ENCODE data around the gene CDYL2. TPM values are rescaled to one million over a fixed set of nuclear protein-coding genes. Genes with fewer than 3 reads are reported as not detected.

Gene CDYL2
- polyA plus RNA-seq, 3 donors: 6.5 to 7.6 (median 6.7) TPM

DNA sequence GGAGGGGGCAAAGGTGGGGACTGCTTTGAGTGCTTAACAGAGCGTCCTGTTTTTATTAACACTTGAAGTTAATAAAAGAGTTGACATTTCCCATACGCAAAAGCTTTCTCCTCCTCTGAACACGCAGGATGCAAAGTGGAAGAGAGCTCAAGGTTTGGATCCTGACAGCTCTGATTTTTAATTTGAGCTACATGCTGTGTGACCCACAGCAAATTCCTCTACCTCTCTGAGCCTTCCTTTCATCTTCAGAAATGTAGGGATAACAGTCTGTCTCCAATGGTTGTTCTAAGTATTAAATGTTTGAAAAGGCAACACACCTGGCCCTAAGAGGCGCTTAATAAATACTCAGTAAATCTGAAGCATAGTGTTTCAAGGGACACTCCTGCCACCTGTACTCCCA, 93.0 kb downstream of the CDYL2 start:
- no peak for DNase-seq (ENCODE audit: low read depth in 3 of 3, low spot score in 2 of 3)

DNA sequence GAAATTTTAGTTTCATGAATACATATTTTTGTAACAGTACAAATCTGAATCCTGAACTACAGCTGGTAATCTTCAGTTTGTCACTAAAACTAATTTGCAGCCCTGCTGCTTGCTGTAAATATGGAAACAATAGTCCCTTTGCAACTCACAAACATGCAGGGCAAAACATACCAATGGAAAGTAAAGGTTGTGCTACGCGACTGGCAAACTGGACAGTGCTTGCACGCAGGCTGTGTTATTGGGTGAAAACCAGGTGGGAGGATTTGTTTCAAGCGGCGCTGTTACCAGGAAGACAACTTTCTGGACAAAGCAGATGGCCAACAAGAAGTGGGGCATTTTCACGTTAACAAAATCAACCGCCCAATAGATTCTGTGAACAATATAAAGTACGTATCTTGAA, 93.5 kb downstream of the CDYL2 start:
- DNase-seq (ENCODE audit: low read depth in 3 of 3, low spot score in 2 of 3): no peak

DNA sequence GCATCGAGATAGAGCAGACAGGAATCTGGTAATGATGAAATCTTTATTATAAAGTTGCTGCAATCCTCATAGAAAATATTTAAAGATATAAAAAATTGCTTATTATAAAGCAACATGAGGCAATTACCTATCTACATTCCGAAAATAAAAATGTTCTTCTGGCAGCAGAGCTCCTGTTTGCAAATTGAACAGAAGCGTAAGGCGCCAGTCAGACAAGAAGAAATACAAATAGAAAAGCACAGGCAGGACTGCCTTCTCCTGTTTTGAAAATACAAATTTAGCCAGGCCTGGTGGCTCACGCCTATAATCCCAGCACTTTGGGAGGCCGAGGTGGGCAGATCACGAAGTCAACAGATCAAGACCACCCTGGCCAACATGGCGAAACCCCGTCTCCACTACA, 95.6 kb downstream of the CDYL2 start:
- DNase-seq (ENCODE audit: low read depth in 3 of 3, low spot score in 2 of 3): no peak

DNA sequence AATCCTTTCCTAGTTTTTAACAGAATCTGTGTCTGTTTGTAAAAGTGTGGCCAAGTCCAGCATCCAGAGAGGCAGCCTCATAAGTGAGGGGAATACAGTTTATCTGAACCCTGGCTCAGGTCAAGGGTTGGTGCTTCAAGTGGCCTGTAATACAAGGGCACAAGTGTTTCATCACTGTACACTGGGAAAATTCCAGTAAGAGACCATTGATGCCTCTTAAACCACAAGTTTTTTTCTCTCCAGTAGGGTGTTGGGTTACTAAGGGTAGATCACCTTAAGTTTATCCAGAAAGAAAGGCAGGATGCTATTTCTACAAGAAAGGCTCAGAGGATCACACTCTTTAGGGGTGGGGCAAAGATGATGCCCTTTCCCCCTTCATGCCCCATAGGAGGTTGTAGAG, 96.7 kb downstream of the CDYL2 start:
- DNase-seq (ENCODE audit: low read depth in 3 of 3, low spot score in 2 of 3): no peak

DNA sequence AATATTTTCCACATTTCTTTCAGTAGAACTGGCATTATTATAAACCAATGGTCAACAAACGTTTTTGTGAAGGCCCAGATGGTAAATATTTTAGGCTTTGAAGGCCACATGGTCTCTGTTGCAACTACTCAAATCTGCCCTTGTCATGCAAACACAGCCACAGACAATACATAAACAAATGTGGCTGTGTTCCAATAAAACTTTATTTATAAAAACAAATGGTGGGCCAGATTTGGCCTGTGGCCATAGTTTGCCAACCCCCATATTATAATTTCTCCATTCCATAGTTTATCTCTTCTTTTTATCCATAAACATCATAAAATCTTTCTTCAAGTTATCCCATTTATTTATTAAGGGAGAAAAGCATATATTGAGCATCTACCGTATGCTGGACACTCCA, 98.8 kb downstream of the CDYL2 start:
- no peak for DNase-seq (ENCODE audit: low read depth in 3 of 3, low spot score in 2 of 3)

DNA sequence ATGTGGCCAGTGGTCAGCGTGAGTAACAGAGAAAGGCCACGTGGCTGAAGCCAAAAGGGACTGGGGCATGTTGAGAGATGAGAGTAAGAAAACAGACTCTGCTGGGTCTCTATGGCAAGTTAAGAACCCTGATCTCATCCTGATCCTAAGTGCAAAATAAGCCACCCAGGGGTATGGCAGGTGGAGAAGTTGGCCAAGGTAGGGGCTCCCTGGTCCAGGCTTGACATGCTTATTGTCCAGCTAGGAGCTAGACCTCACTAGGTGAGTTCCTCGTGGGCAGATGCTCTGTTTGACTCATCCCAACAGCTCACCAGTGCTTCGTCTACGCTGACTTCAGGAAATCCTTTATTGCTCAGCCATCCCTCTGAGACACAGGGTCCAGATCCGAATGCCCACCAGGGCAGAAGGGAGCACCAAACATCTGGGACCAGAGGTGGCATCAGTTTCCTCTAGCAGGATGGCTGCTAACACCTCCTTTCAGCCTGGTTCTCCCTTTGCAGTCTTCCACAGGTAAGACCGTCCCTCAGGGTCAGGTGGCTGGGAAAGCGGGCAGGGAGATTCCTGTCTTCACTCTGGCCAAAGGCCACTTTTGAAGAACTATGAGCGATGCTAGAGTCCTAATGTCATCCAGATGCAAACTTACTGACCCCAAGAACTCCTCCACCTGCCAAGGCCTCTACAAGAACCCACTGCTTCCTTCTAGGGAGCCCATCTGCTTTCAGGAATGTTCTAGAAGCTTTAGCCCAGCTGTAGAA, 99.5 kb downstream of the CDYL2 start:
- no peak for DNase-seq (ENCODE audit: low read depth in 3 of 3, low spot score in 2 of 3)

DNA sequence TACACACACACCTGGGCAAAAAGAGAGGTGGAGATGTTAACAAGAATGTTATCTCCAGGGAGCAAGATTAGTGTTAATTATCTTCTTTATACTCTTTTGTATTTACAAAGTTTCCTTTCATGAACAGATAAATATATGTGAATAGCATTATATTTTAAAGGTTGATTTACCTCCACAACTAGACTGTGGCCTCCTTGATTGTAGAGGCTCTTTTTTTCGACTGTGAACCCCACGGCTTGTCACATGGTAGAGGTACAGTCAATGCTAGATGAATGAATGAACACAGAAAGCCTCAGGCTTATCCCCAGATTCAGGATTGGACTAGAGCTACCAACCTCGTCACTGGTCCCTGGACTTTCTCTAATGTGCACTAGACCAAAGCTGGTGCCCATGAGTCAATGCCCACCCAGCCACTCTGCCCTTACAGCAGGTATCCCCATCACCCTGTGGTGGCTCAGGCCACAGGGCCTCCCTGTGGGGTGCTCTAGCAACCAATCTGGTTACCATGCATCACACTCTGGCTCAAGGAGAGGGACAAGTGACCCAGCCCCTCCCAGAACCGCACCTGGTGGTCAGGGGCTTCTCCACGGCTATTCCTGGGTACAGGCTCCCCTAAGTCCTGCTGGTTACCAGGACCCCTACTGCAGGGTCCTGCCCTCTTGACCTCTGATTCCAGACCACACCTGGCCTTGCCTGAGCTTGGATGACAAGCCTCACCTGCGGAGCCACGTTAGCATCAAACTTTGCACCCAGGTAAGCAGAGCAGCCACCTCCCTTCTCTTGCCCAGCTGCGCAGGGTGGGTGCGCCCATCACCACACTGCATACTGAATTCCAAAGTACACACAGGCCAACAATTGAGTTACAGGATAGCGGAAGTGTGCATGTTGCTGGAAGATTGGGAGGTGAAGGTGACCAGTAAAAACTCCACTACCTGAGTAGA, 101.0 kb downstream of the CDYL2 start:
- no peak for DNase-seq (ENCODE audit: low read depth in 3 of 3, low spot score in 2 of 3)

DNA sequence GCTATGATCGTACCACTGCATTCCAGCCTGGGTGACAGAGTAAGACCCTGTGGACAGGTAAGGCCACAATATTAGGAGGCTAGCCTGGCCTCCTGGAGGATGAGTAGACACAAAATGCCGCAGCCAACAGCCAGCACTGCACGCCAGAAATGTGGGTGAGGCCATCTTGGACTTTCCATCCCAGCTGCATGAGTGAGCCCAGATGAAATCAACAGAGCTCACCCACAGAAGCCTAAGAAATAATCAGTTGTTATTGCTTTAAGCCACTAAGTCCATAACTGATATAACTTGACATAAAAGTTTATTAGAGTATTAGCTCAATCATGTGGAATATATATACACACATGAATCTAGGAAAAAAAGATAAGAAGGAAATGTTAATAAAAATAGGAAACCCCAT, 101.7 kb downstream of the CDYL2 start:
- no peak for DNase-seq (ENCODE audit: low read depth in 3 of 3, low spot score in 2 of 3)

DNA sequence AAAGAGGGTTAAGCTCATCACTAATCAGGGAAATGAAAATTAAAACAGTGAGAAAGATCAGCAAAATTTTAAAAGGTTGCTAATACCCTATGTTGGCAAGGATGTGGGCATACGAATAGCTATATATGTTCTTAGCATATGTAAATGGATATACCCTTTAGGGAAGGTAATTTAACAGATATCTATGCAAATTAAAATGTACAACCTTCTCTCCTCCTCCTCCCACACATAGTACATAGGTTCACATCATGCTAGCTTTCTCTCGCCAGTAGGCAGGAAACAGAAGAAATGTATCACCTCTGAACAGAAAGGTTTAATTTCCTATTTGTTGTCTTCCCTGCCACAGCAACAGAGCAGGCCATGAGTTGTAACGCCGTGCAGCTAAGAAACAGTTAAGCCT, 103.8 kb downstream of the CDYL2 start:
- DNase-seq (ENCODE audit: low read depth in 3 of 3, low spot score in 2 of 3): no peak

DNA sequence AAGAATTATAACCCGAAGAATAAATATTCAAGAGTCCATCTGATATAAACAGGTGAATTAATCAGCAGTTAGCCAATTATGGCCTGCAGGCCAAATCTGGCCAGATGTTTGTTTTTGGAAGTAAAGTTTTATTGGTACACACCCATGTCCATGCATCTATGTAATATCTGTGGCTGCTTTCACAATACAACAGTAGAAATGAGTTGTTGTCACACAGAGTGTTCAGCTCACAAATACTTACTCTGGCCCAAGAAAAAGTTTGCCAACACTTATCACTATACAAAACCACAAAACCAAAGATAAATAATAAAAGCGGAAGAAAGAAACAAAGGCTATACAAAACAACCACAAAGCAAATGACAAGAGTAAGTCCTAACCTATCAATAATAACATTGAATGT, 109.4 kb downstream of the CDYL2 start:
- DNase-seq (ENCODE audit: low read depth in 3 of 3, low spot score in 2 of 3): no peak

DNA sequence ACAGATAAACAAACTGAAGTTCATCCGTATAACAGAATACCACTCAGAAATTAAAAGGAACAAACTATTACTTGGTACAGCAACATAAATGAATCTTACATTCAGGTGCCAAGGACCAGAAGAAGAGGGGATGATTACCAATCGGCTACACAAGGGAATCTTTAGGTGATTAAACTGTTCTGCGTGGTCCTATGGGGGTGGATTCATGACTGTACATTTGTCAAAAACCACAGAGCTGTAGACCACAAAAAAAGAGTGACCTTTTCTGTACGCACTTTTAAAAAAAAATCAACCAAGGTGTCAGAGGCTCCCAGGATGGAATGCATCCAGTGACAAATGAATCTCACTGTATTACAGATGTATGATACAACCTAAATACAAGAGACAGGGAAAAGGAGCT, 110.8 kb downstream of the CDYL2 start:
- no peak for DNase-seq (ENCODE audit: low read depth in 3 of 3, low spot score in 2 of 3)

DNA sequence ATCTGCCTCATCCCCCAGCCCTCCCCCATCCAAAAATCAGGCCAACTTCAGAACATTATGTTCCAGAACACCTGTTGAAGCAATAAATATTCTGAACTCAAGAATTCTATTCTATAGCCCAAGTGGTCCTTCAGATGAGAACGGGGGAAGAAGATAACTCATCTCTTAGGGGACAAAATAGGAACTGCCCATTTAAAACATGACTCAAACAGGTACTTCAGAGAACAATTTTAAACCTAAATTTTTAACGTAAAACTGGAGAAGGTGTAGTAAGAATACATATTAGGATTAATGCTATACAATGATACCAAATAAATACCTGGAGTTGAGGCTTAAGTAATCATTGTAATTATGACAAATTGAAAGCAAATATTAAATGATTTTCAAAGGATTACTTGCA, 112.1 kb downstream of the CDYL2 start:
- DNase-seq (ENCODE audit: low read depth in 3 of 3, low spot score in 2 of 3): no peak

DNA sequence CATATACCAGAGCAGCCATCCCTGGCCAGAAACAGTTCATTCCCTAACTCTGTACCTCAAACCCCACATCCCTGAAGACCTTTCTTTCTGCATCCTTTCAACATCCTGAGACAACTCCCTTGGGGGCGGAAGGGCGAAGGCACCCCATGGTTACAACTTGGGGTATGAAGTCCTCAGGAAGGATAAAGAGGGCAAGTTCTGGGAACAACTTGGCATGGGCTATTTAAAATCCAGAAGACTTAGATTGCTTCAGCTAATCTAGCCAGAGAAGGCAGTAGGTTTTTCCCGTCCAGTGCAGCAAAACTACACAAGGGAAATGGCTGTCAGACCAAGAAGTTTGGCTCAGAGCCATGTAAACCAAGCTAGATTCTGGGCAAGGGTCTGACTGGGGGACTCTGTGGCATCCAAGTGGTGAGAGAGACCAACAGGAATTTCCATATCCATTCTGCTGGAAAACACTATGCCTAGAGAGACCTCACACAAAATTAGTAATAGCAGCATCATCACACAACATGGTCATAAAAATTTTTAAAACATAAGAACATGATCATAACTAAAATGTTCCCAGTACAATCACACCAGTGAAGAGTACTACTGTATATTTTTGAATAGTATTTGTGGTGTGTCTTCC, 113.2 kb downstream of the CDYL2 start:
- DNase-seq (ENCODE audit: low read depth in 3 of 3, low spot score in 2 of 3): no peak

DNA sequence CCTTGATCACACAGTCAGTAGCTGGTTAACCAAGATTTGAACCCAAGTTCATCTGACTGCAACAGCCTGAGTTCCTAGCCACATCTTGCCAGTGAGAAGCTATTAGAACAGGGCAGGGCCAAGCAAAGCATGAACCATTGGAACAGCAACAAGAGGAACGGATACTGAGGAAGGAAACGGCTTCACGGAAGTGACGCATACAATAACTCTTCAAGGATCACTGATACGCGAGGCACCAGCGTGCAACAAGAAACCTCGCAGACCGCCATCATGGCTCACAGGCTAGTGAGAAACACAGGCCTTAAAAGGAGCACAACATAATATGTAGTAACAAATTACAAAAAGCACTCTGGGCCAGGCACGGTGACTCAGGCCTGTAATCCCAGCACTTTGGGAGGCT, 114.9 kb downstream of the CDYL2 start:
- no peak for DNase-seq (ENCODE audit: low read depth in 3 of 3, low spot score in 2 of 3)

DNA sequence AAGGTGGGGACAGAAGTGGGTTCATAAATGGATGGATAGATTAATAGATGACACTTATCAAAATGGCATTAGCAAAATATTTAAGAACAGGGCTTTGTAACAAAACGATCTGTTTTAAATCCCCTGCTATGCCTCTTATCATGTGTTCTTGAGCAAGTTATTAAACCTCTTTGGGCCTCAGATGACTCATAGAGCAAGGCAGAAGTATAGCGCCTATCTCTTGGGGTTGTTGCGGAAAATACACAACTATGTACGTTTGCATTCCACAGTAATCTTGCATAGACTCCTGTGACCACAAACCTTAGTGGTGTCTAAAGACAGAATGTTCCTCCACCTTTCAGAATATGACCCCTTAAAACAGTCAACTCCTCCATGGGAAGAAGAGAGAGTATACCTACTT, 116.8 kb downstream of the CDYL2 start:
- DNase-seq (ENCODE audit: low read depth in 3 of 3, low spot score in 2 of 3): no peak

DNA sequence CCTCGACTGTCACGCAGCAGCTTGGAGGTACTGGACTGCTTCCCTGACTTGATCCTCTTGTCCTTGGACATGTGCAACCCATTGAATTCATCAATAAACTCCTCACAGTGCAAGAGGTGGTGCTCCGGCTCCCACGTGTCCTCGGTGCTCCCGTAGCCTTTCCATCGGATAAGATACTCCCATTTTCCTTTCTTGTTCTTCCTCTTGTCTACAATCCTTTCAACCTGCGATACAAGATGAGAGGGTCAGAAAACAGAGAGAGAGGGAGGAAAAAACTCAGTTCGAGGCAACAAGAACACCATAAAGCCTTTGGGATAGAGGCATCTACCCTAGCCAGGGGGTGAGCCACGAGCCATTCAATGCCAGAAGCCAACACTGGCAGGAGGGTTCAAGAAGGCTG, 119.5 kb downstream of the CDYL2 start:
- DNase-seq (ENCODE audit: low read depth in 3 of 3, low spot score in 2 of 3): no peak

DNA sequence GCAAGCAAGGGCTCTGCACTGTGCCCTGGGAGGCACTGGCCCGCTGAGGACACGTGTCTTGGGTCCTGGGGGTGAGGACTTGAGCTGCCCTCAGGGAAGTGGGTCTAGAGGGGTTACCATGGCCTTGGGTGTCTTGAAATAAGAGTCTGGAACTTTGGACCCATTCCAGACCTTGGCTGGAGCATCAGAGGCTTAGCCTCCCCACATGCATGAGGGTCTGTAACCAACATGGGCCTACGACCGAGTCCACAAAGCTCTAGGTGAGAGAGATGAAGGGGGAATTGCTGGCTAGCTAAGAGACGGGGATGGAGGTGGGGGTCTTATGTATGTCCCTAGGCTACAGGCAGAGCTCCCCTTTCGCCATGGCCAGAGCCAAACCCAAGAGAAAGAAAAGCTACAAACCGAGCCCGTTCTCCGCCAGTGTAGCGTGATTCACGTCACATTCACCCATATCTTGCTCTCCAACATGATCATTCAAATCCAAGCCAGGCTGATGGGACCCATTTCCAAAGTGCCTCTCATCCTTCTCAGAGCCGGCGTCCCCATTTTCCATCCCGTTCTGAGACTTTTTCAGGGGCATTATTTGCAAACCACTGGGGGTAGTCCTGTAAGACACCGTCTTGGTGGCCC, 120.1 kb downstream of the CDYL2 start:
- DNase-seq (ENCODE audit: low read depth in 3 of 3, low spot score in 2 of 3): no peak

DNA sequence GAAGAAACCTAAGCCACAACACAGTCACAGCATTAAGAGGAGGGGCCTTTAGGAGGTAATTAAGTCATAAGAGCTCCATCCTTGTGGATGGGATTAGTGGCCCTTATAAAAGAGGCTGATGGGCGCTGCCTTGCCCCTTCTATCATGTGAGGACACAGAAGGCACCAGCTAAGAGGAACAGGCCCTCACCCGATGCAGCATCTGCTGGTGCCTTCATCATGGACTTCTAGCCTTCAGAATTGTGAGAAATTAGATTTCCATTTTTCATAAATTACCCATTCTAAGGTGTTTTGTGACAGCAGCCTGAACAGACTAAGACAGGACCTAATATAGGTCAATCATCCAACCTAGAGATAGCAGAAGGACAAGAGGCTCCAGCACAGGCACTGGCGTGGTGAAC, 120.8 kb downstream of the CDYL2 start:
- DNase-seq (ENCODE audit: low read depth in 3 of 3, low spot score in 2 of 3): no peak

DNA sequence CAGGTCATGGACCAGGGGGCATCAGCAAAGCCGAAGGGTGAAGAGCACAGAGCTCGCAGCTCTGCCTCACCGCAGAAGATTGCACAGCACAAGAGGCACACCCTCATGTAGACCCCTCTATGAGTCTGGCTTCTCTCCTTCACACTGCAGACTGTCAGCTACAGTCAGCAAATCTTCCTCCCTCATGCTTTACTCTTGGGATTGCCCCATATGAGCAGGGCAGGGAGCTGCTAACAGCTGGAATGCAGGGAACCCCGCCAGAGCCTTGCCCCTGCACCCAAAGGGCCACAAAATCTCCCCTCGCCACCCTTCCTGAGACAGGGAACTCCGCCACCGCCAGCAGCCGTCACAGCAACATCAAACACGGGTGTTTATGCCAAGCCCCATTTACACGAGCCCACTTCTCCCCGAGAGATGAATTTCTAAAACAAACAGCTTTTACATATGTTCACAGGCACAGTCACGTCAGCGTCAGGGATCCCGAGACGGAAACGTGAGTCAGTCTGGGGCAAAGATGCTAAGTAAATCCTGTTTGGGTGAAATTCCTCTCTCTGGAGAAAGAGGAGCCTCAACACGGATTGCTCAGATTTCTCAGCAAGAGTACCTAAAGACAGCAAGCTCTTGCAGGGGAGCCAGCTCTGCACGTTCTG, 121.9 kb downstream of the CDYL2 start:
- no peak for DNase-seq (ENCODE audit: low read depth in 3 of 3, low spot score in 2 of 3)

DNA sequence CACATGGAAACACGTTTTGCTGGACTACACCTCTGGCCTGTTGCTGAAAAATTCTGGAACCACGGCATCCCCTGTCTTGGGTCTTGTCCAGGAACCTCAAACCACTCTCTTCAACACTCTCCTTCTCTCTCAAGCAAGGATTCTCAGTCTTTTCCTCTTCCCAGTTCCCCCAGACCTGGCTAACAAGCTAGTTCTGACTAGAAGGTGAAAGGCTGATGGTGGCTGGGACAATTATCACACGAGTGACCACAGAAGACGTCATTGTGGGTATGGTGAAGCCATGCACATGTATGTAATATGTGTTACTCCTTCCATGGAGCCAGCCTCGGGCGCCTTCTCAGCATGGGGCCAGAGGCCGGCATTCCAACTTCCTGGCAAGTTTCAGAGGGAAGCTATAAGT, 123.0 kb downstream of the CDYL2 start:
- no peak for DNase-seq (ENCODE audit: low read depth in 3 of 3, low spot score in 2 of 3)

DNA sequence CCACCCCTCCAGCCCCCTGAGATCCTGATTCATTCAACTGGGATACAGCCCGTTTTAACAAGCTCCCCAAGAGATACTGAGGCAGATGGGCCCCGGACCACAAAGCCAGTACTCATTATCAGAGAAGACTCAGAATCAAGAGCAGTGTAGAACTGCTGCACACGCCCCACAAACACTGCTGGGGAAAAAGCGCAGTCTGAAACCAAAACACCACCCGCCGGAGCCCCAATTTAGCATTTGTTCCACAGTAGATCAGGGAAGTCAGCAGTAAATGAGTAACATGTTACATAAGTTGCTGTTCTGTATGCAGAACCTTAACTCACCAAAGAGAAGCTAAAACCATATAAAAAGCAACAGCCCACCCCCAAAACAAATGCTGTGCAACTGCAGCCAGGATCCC, 123.6 kb downstream of the CDYL2 start:
- DNase-seq (ENCODE audit: low read depth in 3 of 3, low spot score in 2 of 3): no peak
